Measurements from ENCODE around the gene MAPK14. TPM values are rescaled to one million over a fixed set of nuclear protein-coding genes. Genes with fewer than 3 reads are reported as not detected.

Gene MAPK14
- total RNA-seq, 3 donors from 2014 or later, result 56.1 to 67.7 (median 63.2) TPM

DNA sequence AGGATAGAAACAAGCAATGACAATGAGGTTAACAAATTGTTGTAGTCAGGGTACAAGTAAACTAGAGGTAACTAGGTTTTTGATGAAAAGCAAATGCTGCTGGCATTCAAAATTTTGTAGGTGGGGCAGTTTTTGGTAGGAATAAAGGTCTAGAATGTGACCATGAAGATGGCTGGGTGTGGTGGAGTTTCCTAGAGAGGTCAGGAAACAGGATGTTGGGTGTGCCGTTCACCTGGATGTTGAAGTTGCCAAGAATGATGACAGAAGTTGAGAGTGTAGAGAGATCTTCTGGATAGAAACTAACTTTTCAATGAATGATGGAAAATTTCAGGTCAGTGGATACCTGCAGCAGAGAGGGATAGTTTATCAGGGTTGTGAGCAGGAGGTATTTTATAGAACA is 22.7 kb downstream of the MAPK14 start:
- intact Hi-C loops (cut with DNase I, micrococcal nuclease), result no loop called here
- TF ChIP-seq, protein P1, sequence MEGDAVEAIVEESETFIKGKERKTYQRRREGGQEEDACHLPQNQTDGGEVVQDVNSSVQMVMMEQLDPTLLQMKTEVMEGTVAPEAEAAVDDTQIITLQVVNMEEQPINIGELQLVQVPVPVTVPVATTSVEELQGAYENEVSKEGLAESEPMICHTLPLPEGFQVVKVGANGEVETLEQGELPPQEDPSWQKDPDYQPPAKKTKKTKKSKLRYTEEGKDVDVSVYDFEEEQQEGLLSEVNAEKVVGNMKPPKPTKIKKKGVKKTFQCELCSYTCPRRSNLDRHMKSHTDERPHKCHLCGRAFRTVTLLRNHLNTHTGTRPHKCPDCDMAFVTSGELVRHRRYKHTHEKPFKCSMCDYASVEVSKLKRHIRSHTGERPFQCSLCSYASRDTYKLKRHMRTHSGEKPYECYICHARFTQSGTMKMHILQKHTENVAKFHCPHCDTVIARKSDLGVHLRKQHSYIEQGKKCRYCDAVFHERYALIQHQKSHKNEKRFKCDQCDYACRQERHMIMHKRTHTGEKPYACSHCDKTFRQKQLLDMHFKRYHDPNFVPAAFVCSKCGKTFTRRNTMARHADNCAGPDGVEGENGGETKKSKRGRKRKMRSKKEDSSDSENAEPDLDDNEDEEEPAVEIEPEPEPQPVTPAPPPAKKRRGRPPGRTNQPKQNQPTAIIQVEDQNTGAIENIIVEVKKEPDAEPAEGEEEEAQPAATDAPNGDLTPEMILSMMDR (IDR thresholded peaks at IDR 0.05), result no peak
- Histone ChIP-seq H3K4me3 (no peak overlapping the region), H3K36me3 (ENCODE audit: low read depth) (no peaks in the 10 kb centered on the region), H3K4me1 (ENCODE audit: low read depth) (peaks cover 22% of the 10 kb centered on the region), H3K9me3 (no peaks in the 10 kb centered on the region)
- peak; percentile 90 for ATAC-seq
- DNase-seq, result no peak

DNA sequence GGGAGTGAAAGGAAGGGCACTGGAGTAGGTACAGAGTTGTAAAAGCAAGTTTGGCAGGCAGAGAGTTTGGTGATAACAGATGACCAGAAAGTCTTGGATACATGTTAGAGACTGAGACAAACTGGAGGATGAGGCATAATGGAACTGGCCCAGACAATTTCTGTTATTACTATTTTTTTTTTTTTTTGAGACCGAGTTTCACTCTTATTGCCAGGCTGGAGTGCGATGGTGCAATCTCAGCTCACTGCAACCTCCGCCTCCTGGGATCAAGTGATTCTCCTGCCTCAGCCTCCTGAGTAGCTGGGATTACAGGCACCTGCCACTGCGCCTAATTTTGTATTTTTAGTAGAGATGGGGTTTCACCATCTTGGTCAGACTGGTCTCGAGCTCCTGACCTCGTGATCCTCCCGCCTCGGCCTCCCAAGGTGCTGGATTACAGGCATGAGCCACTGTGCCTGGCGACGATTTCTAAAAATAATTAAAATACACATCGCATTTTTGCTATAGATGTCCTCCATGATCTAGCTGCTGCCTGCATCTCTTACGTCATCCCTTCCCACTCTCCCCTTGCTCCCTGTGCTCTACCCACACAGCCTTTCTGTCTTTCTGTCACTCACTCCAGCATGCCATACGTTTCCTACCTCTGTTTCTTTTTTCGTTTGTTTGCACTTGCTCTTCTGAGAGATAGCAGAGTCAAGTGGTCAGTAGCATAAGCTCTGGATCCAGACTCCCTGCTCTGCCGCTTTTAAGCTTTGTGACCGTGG is 23.5 kb downstream of the MAPK14 start:
- intact Hi-C loops (cut with DNase I, micrococcal nuclease), result no loop called here
- Histone ChIP-seq H3K4me3 (no peak overlapping the region), H3K9me3 (no peaks in the 10 kb centered on the region), H3K36me3 (ENCODE audit: low read depth) (no peaks in the 10 kb centered on the region), H3K4me1 (ENCODE audit: low read depth) (peaks cover 18% of the 10 kb centered on the region)
- DNase-seq (no peak), ATAC-seq (no peak)
- TF ChIP-seq, protein P1 (IDR thresholded peaks at IDR 0.05), result no peak

DNA sequence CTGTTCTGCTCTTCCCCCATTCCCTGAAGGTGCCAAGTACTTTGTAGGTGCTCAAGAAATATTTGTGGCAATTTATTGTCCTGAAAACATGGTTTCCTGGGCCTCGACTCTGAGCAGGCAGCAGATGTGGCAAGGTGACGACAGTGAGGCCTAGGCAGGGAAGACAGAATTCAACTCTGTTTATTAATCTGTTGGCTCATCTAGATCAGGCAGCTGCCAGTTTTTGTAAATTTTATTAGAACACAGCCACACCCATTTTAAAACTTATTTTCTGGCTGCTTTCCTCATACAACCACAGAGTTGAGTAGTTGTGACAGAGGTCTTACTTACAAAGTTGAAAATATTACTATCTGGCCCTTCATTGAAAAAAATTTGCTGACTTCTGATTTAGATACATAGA is 24.5 kb downstream of the MAPK14 start:
- Histone ChIP-seq H3K9me3 (no peaks in the 10 kb centered on the region), H3K36me3 (ENCODE audit: low read depth) (no peaks in the 10 kb centered on the region), H3K4me1 (ENCODE audit: low read depth) (peaks cover 12% of the 10 kb centered on the region), H3K4me3 (no peak overlapping the region)
- DNase-seq (no peak), ATAC-seq (no peak)
- TF ChIP-seq, protein P1 (IDR thresholded peaks at IDR 0.05), result no peak
- intact Hi-C loops (cut with DNase I, micrococcal nuclease), result no loop called here

DNA sequence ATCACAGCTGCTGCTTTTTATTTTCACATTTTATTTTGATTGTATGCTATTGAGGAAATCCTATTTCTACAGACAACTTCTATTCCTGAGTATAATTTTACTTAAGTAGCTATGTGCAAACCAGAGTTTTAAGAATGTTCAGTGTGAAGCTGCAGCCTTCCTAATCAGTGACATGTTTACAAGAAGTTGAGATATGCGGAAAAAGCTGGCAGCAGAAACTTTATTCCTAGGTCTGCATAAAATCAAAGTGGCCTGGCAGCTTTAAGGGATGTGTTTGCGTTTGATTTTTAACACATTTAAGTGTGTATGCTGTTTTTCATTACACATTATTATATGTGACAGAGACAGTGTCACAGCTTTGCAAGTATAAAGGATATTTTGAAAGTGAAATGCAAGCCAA is 26.3 kb downstream of the MAPK14 start:
- no peak for ATAC-seq
- TF ChIP-seq, protein P1 (IDR thresholded peaks at IDR 0.05), result no peak
- H3K9me3 ChIP-seq, result no peaks in the 10 kb centered on the region
- intact Hi-C loops (cut with DNase I, micrococcal nuclease), result no loop called here
- H3K4me1 ChIP-seq (ENCODE audit: low read depth), result peaks cover 12% of the 10 kb centered on the region
- no peaks in the 10 kb centered on the region for H3K36me3 ChIP-seq (ENCODE audit: low read depth)
- H3K4me3 ChIP-seq, result no peak overlapping the region
- no peak for DNase-seq

DNA sequence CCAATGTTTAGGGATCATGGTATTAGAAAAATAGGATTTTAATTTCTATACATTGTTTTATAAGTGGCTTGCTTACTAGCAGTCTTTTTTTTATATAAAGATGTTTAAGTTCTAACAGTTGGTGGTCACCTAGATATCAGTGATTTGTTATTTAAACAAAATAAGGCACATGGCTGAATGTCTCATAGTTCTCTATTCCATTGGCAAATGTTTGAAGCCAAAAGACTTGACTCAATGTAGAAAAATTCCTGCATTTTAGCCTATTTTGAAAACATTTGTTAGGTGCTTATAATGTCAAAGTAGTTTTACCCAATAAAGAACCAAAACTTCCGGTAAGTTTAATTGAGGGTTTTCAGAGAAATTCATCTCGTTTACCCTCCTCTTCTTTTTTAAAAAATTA is 26.8 kb downstream of the MAPK14 start:
- Histone ChIP-seq H3K4me3 (no peak overlapping the region), H3K36me3 (ENCODE audit: low read depth) (no peaks in the 10 kb centered on the region), H3K9me3 (no peaks in the 10 kb centered on the region), H3K4me1 (ENCODE audit: low read depth) (peaks cover 12% of the 10 kb centered on the region)
- DNase-seq (no peak), ATAC-seq (no peak)
- TF ChIP-seq, protein P1 (IDR thresholded peaks at IDR 0.05), result no peak
- intact Hi-C loops (cut with DNase I, micrococcal nuclease), result no loop called here

Data from mucosa of descending colon (tissue), 3 donors.